Spleen (tissue), 7 donors: Measurements from ENCODE around the gene CPA5.

ENCODE experiments used
- POLR2A ChIP-seq, 3 donors: fragments of 450-650 bp; IDR thresholded peaks; one replicate each; pipeline ENCODE4 v1.5.1; 2017; ENCODE audit warnings: antibody characterized with exemption in 3 of 3, mild to moderate bottlenecking in 1 of 3
- TF ChIP-seq, protein P1 (sequence below), 11 experiments: fragments of 200-600 bp in 7 of 11; fragments of 450-650 bp in 4 of 11; sonication (generic) in 4 of 11; IDR thresholded peaks in 8 of 11; conservative IDR thresholded peaks in 3 of 11; 1 replicate in 7 of 11; 2 replicates in 4 of 11; pipeline versions ENCODE4 v1.4.0 to v1.8.0; 2016 to 2021; ENCODE audit warnings: antibody characterized with exemption in 11 of 11, inconsistent platforms in 4 of 11, mild to moderate bottlenecking in 1 of 11
- donor health status: DM: no; HTN: no; CAD: no; lungs with moderate emphysema.
- donor health status: DM: no; HTN: no; CAD: no.
- donor health status: DM: no; HTN: no; CAD: no.

DNA sequence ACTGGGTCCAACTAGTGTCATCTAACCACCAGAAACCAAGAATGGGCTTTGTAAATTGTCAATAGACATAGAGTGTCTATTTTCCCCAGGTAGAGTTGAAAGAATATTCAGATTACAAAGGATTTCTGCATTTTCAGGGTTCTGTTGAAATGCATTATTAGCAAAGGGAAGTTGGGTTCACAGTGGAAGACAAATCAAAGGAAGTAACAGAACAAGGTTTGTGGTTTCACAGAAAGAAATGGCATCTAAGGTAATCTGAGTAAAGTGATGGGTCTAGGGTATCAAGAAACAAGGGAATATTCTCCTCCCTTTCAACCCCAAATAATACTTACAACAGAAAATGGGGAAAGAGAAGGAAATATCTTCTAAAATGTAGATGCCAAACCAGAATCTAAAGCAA is 70.4 kb downstream of the CPA5 start:
- TF ChIP-seq POLR2A (IDR thresholded peaks at IDR 0.05): no peak
- TF ChIP-seq, protein P1, sequence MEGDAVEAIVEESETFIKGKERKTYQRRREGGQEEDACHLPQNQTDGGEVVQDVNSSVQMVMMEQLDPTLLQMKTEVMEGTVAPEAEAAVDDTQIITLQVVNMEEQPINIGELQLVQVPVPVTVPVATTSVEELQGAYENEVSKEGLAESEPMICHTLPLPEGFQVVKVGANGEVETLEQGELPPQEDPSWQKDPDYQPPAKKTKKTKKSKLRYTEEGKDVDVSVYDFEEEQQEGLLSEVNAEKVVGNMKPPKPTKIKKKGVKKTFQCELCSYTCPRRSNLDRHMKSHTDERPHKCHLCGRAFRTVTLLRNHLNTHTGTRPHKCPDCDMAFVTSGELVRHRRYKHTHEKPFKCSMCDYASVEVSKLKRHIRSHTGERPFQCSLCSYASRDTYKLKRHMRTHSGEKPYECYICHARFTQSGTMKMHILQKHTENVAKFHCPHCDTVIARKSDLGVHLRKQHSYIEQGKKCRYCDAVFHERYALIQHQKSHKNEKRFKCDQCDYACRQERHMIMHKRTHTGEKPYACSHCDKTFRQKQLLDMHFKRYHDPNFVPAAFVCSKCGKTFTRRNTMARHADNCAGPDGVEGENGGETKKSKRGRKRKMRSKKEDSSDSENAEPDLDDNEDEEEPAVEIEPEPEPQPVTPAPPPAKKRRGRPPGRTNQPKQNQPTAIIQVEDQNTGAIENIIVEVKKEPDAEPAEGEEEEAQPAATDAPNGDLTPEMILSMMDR (IDR thresholded peaks at IDR 0.05 in 8 of 11, conservative IDR thresholded peaks at IDR 0.05 in 3 of 11): no peak
